Tibial nerve (tissue), 4 donors: ENCODE results near the gene PPFIBP2. TPM values are rescaled to one million over a fixed set of nuclear protein-coding genes. Genes with fewer than 3 reads are reported as not detected.
"Not testable (repeated sequence)": the region's sequence is repeated elsewhere in the genome, so short reads cannot be mapped to it uniquely, and the experiment has no call there.

ENCODE experiments used
- DNase-seq, 2 donors: peaks; one replicate each; pipeline ENCODE4 v3.0.0-alpha.2; 2019; ENCODE audit warnings: low spot score in 2 of 2
- H3K27ac ChIP-seq, 4 donors: fragments of 200-600 bp; sonication (generic) in 3 of 4; one replicate each; pipeline ENCODE4 v1.5.1; 2017 to 2019; ENCODE audit warnings: mild to moderate bottlenecking in 1 of 4
- H3K27me3 ChIP-seq, 2 donors: fragments of 200-600 bp; sonication (generic) in 1 of 2; one replicate each; pipeline versions ENCODE4 v1.5.1 to v1.6.0; 2017 to 2019
- H3K36me3 ChIP-seq, 3 donors: fragments of 200-600 bp; sonication (generic); one replicate each; pipeline ENCODE4 v1.5.1; 2018 to 2019
- H3K4me1 ChIP-seq, 4 donors: fragments of 200-600 bp; sonication (generic) in 3 of 4; one replicate each; pipeline ENCODE4 v1.5.1; 2017 to 2019
- H3K4me3 ChIP-seq, 4 donors: fragments of 200-600 bp; sonication (generic) in 3 of 4; one replicate each; pipeline ENCODE4 v1.5.1; 2017 to 2019; ENCODE audit warnings: mild to moderate bottlenecking in 1 of 4, moderate library complexity in 1 of 4
- H3K9me3 ChIP-seq, 4 donors: fragments of 200-600 bp; sonication (generic) in 3 of 4; one replicate each; pipeline ENCODE4 v1.5.1; 2017 to 2019
- EP300 ChIP-seq, 2 donors: sonication (generic); formaldehyde crosslinking; IDR thresholded peaks; one replicate each; pipeline ENCODE4 v1.6.1; 2017; ENCODE audit warnings: antibody characterized with exemption in 2 of 2, mild to moderate bottlenecking in 1 of 2
- POLR2A ChIP-seq, 2 donors: fragments of 450-650 bp; IDR thresholded peaks; one replicate each; pipeline ENCODE4 v1.6.1; 2017; ENCODE audit warnings: antibody characterized with exemption in 2 of 2, mild to moderate bottlenecking in 2 of 2, moderate library complexity in 2 of 2
- WGBS, 2 donors: methylation state at CpG; one replicate each; pipeline ENCODE4 v1.1.5; 2018; 5-methylcytosine and 5-hydroxymethylcytosine counted together
- total RNA-seq, 4 donors: library from RNA; depleted of rRNA; stranded (reverse); fragments of >200 nt; gene quantifications; one replicate each; pipeline ENCODE4 v1.1.0, GENCODE V29; 2016
- TF ChIP-seq, protein P1 (sequence below), 5 experiments: fragments of 200-600 bp in 3 of 5; fragments of 450-650 bp in 2 of 5; sonication (generic) in 3 of 5; IDR thresholded peaks; one replicate each; pipeline ENCODE4 v1.5.1; 2016 to 2019; ENCODE audit warnings: antibody characterized with exemption in 5 of 5, mild to moderate bottlenecking in 3 of 5, moderate library complexity in 2 of 5

PPFIBP2 gene
- total RNA-seq, 4 donors from 2014 or later: 19.8 to 110 (median 29.2) TPM

DNA sequence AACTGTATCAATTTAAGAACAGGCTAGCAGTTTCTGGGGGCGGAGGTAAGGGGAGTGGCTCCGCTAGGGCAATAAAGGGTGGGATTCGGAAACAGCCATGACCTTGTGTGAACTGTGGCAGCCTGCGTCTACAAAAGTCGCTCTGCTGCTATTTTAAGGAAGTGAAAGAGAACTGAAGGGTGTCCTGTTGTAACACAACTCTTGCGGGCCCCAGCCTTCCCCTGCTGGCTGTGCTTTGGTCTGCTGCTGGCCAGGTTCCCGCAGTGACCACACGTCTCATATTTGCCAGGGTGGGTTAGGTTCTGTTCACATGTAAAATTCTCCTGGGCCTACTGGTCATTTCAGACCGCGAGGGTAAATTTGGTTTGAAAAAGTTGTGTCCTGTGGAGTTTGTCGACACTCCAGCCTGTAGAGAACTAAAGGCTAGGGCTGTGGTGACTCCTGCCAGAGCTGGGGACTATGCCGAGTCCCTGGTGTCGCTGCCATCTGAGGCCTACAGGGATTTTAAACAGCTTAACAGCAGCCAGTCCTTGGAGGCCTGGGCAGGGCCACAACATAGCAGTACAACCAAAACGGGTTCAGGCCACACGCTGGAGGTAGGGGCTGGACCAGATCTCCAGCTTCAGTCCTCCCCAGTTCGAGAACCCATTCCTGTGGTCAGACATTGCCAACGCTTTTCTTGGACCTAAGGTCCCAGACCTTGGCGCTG is 1.1 kb upstream of the PPFIBP2 start:
- H3K27me3 ChIP-seq: no peaks in the 10 kb centered on the region
- 9 to 15% methylated on average over 18 of the region's 18 CpGs for WGBS, 2 donors
- peaks cover 0 to 34% (median 25%) of the 10 kb centered on the region in 4 donors for H3K4me1 ChIP-seq
- TF ChIP-seq, protein P1, sequence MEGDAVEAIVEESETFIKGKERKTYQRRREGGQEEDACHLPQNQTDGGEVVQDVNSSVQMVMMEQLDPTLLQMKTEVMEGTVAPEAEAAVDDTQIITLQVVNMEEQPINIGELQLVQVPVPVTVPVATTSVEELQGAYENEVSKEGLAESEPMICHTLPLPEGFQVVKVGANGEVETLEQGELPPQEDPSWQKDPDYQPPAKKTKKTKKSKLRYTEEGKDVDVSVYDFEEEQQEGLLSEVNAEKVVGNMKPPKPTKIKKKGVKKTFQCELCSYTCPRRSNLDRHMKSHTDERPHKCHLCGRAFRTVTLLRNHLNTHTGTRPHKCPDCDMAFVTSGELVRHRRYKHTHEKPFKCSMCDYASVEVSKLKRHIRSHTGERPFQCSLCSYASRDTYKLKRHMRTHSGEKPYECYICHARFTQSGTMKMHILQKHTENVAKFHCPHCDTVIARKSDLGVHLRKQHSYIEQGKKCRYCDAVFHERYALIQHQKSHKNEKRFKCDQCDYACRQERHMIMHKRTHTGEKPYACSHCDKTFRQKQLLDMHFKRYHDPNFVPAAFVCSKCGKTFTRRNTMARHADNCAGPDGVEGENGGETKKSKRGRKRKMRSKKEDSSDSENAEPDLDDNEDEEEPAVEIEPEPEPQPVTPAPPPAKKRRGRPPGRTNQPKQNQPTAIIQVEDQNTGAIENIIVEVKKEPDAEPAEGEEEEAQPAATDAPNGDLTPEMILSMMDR (IDR thresholded peaks at IDR 0.05): no peak
- TF ChIP-seq EP300 (IDR thresholded peaks at IDR 0.05): peak; percentile 47 to 66
- DNase-seq: peak; percentile 61 to 73
- H3K27ac ChIP-seq: peak overlapping the region; percentile 89 to 96 (median 95)
- H3K9me3 ChIP-seq: no peaks in the 10 kb centered on the region
- H3K4me3 ChIP-seq: peak overlapping the region; percentile 77 to 90 (median 88)
- H3K36me3 ChIP-seq: no peaks in the 10 kb centered on the region

DNA sequence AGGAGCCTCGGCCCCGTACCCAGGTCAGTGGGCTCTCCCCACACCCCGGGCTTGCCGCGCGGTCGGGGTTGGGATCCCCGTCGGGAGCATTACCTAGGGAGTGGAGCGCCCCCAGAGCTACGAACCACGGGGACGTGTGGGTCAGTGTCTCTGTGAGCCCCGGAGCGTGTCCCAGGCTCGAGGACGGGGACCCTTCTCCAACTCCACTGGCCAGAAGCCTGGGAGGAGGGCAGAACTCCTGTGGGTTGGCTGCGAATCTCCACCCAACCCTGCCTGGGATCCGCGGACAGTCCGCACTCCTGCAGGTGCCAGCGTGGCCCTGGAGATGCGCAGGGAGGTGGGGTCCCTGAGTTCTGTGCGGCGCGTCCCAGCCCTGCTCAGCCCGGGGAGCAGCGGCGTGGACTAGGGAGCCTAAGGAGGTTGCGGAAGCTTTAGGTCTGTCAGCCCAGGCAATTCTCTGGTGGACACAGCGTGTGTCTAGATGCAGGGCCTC is 346 bp downstream of the PPFIBP2 start:
- Histone ChIP-seq H3K27me3 (no peaks in the 10 kb centered on the region), H3K4me1 (peaks cover 0 to 34% (median 25%) of the 10 kb centered on the region in 4 donors), H3K27ac (peak overlapping the region; percentile 89 to 96 (median 95)), H3K9me3 (no peaks in the 10 kb centered on the region), H3K4me3 (peak overlapping the region; percentile 77 to 90 (median 88)), H3K36me3 (no peaks in the 10 kb centered on the region)
- TF ChIP-seq, protein P1 (IDR thresholded peaks at IDR 0.05): no peak
- TF ChIP-seq POLR2A (IDR thresholded peaks at IDR 0.05) (no peak), EP300 (IDR thresholded peaks at IDR 0.05) (no peak)
- no peak for DNase-seq
- WGBS, 2 donors: 1 to 5% methylated on average over 17 to 18 of the region's 31 CpGs

DNA sequence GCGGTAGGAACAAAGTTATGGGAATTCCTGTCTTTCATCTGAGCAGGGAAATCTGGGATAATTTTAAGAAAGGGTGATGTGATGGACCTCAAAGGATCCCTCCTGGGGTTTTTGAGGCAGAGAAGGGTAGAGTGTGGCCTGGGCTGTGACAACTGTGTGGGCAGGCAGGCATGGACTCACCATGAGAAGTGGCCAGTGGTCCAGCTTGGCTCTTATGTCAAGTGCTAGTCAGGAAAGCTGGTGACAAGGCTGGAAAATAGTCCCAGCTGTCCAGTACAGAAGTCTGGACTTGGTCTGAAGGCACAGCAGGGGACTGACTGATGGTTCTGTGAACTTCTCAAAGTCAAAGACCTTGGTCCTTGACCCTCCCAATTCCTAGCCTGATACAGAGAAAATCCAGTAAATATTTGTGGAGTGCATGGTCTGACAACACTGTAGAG is 1.7 kb downstream of the PPFIBP2 start:
- Histone ChIP-seq H3K27ac (peak overlapping the region in 1 of 4 donors; percentile 15), H3K27me3 (no peaks in the 10 kb centered on the region), H3K4me3 (no peak overlapping the region), H3K36me3 (no peaks in the 10 kb centered on the region), H3K4me1 (peaks cover 0 to 42% (median 27%) of the 10 kb centered on the region in 4 donors), H3K9me3 (no peaks in the 10 kb centered on the region)
- WGBS, 2 donors: 89 to 95% methylated on average over 1 of the region's 1 CpG
- no peak for DNase-seq
- TF ChIP-seq, protein P1 (IDR thresholded peaks at IDR 0.05): no peak
- TF ChIP-seq EP300 (IDR thresholded peaks at IDR 0.05): no peak
- TF ChIP-seq POLR2A (IDR thresholded peaks at IDR 0.05): no peak

DNA sequence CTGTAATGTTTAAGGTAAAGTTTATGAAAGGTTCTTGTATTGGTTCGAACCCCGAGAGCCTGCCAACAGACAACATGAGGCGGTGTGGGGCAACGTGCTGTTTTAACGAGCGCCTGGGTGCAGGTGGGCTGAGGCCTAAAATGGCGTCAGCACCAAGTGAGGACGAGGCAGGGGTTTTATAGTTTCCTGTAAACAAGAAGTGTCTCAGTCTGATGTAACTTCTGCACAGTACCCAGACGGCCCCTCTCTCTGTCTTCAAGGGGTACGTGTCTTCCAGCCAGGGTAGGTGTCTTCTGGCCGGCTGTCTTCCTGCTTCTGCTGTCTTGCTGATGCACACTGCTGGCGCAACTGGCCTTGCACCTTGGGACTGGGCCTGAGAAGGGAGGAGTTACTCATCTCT is 2.7 kb downstream of the PPFIBP2 start:
- H3K27me3 ChIP-seq: no peaks in the 10 kb centered on the region
- H3K36me3 ChIP-seq: no peaks in the 10 kb centered on the region
- WGBS, 2 donors: 93% methylated on average over 11 to 12 of the region's 12 CpGs

DNA sequence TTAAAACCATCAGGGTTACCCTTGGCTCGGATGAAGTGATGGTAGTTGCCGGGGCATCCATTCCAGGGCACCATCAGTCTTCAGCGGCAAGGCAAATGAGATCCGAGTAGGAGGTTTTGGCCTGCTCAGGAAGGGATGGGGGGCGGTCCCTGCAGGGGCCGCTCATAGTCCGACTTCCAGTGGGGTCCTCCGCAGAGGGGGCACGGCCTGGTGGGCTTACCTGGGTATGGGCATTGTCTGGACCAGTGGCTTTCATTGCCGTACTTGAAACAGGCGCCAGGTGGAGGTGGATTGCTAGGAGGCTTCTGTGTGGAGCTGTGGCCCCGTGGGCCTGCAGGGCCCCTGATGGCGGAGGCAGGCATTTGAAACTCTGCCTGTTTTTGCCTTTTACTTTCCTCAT is 3.9 kb downstream of the PPFIBP2 start:
- H3K27ac ChIP-seq, H3K9me3 ChIP-seq, H3K36me3 ChIP-seq, H3K4me3 ChIP-seq, DNase-seq, H3K27me3 ChIP-seq: not testable (repeated sequence)
- 94 to 96% methylated on average over 8 to 13 of the region's 13 CpGs for WGBS, 2 donors
- peaks cover 0 to 42% (median 30%) of the 10 kb centered on the region in 4 donors for H3K4me1 ChIP-seq

More for the DNA sequence above, 2.7 kb downstream of the PPFIBP2 start:
- Histone ChIP-seq H3K9me3 (no peaks in the 10 kb centered on the region), H3K27ac (no peak overlapping the region), H3K4me3 (no peak overlapping the region), H3K4me1 (peaks cover 0 to 44% (median 31%) of the 10 kb centered on the region in 4 donors)
- TF ChIP-seq EP300 (IDR thresholded peaks at IDR 0.05) (no peak), POLR2A (IDR thresholded peaks at IDR 0.05) (no peak)
- no peak for DNase-seq

DNA sequence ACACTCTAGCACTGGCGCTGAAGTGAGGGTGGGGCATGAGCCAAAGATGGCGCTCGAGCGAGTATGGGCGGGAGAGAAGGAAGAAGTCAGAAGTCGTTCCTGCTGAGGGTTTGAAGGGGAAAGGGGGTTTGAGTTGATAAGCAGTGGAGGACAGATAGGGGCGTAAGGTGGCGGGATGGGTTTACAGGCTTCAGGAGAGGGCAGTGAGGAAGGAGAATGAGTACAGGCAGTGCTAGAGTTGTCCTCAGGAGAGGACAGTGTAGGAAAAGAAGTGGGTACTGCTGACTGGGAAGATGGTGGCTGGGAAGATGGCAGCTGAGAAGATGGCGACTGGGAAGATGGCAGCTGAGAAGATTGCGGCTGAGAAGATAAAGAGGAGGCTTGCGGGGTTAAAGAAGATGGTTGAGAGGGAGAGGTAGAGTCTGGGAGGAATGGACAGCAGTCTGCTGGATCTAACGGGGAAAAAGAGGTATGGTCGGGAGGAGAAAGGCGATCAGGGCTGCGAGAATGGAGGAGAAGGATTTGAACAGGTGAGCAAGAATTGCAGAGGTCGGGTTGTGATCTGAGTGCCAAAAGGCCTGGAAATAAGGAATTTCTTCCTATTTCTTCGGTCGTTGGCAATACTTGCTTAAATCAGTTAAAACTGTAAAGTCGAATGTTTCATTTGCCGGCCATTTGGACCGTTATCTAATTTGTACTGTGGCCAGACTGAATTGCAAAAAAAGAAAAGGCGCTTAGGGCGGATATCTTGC is 5.2 kb downstream of the PPFIBP2 start:
- Histone ChIP-seq H3K4me3 (no peak overlapping the region), H3K27ac (no peak overlapping the region), H3K4me1 (peaks cover 0 to 51% (median 38%) of the 10 kb centered on the region in 4 donors), H3K27me3 (no peaks in the 10 kb centered on the region), H3K9me3 (no peaks in the 10 kb centered on the region), H3K36me3 (no peaks in the 10 kb centered on the region)
- DNase-seq: no peak
- WGBS, 2 donors: 94 to 95% methylated on average over 23 of the region's 23 CpGs
- no peak for TF ChIP-seq POLR2A (IDR thresholded peaks at IDR 0.05)
- TF ChIP-seq, protein P1 (IDR thresholded peaks at IDR 0.05): no peak
- TF ChIP-seq EP300 (IDR thresholded peaks at IDR 0.05): no peak
